DMS53 treated with DMSO at 0.1 percent for 48 hours (cell line): ENCODE results near the gene PDGFB.

Experiments used
- DNase-seq: peaks from one replicate; lab custom pipeline; 2025; ENCODE audit not compliant: unreplicated experiment; lab: John Stamatoyannopoulos, UW

The PDGFB gene

DNA sequence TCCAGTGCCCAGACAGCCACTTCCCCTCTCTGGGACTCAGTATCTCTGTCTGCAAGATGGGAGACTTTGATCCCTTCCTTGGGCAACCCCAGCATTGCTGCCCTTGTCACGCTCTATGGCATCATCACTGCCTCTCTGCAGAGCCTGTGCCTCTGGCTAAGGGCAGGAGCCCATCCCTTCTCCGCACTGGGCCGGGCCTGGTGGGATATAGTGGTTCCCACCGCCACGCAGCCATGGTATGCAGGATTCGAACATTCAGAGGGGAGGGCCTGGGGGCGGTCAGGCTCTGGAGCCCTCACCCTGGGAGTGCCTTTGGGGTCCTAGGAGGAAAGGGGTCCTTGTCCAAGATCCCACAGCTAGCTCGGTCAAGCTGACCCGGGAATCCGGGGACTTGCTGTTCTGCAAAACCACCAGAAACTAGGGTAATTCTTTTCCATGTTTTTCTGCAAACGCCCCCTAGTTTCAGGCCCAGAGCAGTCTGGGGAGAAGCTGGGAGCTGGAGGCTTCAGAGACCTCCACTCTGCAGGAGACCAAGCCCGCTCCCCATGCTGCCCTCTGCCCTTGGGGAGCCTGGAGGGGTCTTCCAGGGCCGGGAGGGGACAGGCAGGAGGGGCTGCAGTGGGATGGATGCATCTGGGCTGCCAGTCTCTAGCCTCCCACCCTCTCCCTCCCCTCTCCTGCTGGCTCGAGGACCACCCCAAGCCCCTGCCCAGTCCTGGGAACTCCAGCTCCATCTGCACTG is 67.9 kb downstream of the PDGFB start:
- DNase-seq: no peak

DNA sequence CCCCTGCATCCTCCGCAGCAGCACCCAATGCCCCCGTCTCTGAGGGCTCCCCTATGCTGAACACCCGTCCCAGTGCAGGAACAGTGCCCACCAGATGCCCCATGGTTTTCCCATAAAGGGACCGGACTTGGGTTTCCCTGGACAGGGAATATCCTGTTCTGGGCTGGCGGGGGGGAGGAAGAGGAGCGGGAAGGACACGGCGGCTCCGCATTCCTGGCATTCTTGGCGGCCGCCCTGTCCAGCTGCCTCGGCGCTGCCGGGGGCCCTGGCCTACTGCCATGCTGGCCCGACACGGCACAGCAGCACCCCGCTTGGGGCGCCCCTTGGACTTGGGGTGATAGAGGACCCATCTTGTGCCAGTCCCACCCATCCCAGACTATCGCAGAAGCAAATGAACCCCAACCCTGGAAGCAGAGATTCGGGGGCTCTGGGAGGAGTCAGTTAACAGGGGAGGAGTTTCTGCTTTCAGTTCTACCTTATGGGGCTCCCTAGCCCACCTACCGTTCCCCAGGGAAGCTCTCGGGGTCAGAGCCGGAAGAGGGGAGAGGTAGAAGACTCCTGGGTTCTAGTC is 68.6 kb downstream of the PDGFB start:
- DNase-seq: no peak

DNA sequence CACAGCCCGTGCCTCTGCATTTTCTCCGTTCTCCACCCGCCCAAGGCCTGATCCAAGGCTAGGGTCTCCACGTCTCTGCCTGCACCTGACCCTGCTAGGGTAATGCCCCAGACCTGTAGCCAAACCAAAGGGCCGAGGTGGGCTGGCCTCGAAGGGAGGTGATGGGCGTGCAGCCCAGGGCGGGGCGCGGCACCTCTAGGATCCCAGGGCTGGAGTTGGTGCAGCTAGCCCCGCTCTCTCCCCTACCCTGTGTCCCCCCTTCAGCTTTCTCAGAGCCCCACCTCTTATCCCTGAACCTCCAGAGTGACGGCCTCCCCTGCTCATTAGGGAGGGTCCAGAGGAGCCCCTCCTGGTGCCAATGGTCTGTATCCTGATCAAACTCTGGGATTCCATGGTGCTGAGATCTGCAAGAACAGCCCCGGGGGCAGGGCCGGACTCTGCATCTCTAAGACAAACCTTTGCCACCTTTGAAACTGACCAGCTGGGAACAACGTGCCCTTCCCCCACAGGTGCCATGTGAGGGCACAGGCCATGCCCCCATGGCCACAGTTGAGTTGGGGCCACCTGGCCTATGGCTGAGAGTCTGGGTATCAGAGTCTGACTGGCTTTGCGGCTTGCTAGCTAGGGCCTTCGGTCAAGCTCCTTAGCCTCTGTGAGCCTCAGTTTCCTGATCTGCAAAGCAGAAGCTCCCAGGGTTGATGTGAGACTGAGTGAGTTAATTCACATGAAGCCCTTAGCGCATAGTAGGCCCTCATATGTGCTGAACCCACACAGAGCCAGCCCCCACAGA is 69.2 kb downstream of the PDGFB start:
- no peak for DNase-seq

DNA sequence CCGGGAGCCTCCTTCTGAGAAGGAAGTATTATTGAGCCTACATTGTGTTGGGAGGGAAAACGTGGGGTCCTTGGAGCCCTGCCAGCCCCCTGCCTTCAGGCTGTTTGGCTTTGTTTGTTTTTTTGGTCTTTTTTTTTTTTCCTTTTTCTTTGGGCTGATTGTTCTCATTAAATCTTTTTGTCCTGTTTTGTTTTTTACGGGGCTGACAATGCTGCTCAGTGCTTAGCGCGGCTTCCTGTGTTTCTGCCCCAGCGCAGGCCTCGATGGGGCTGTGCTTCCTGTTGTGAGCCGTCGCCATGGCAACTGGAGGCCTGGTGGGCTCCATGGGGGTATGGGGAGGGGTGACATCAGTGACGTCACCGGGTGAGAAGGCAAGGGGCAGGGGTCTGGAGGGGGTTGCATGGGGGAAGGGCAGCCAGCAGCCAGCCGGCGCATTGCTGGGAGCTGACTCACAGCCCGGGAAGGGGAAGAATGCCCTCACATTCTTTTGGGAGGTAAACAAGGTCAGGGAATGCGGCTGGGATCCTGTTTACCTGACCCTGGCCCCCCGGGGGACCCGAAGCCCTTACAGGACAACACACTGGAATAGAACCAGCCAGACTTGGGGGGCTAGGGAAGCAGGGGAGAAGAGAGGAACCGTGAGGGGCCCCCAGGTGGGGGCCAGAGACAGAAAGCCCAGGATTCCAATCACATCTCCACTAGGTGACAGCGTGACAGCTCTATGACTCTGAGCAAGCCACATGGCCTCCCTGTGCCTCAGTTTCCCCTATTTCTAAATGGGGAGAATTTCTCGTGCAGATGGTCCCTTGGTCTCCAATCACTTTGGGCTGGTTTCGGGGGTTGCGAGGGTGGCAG is 70.1 kb downstream of the PDGFB start:
- no peak for DNase-seq

DNA sequence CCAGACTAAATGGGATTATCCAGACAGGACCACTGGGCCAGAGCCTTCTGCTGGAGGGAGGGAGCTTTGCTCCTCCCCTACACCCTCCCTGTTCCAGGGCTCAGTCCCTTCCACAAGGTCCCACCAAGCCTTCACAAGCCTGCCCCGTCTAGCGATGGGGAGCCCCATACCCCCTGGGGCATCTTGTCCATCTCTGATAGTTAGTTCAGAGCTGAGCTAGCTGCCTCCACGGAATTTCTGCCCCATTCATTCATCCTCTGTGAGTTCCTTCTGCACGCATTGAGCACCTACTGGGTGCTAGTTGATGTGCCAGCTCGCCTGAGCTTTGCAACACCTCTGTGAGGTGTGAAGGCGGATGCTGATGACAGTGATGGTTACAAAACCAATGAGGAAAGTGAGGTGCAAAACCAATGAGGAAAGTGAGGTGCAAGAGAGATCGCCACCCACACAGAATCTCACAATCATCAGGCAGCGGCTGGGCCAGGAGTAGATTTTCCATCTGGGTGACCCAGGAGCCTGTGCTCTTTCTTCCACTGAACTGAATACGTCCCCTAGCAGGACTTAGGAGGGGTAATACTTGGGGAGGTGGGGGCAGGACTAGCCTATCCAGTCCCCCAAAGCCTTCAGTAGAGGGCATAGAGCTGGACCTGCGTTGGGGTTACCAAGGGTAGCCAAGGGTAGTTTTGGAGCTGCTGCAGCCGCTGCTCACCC is 70.8 kb downstream of the PDGFB start:
- DNase-seq: no peak
